Measurements from ENCODE around the gene LRRC31.

The LRRC31 gene

DNA sequence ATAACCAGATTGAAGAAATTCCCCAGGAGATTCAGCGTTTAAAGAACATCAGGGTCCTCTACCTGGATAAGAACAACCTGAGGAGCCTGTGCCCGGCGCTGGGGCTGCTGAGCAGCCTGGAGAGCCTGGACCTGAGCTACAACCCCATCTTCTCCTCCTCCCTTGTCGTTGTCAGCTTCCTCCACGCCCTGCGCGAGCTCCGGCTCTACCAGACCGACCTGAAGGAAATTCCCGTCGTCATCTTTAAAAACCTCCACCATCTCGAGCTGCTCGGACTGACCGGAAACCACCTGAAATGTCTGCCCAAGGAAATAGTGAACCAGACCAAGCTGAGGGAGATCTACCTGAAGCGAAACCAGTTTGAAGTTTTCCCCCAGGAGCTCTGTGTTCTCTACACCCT lies 47.6 kb downstream of the LRRC31 start:
- no peak overlapping the region for H3K4me3 ChIP-seq (ENCODE audit: low read length)
- DNase-seq (ENCODE audit: low read depth, low spot score) = no peak

DNA sequence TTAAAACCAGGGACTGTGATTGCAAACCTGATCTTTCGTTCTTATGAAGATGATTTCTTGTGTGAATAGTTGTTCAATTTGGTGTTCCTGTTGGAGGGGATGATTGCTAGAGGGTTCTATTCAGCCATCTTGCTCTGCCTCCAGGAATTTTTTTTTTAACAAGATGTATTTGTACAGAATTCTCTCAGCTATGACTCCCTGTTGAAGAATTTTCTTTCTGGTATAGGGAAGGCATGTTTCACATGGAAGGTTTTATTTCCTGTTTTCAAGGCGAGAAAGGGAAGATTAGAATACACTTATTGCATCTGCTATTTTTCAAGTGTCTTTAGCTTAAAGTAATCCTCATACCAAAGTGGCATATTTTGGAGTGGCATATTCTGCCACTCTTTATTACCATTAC lies 51.4 kb downstream of the LRRC31 start:
- DNase-seq (ENCODE audit: low read depth, low spot score) = no peak
- no peak overlapping the region for H3K4me3 ChIP-seq (ENCODE audit: low read length)

DNA sequence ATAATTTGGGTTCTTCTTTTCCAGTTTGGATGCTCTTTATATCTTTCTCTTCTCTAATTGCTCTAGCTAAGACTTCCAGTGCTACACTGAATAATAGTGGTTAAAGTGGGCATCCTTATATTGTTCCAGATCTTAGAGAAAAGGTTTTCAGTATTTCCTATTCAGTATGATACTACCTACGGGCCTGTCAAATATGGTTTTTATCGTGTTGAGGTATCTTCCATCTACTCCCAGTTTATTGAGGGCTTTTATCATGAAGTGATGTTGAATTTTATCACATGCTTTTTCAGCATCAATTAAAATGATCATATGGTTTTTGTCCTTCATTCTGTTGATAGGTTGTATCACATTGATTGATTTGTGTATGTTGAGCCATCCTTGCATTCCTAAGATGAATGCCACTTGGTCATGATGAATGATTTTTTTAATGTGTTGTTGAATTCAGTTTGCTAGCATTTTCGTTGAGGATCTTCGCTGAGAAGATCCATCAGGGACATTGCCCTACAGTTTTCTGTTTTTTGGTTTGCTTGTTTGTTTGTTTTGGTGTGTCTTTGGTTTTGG lies 54.1 kb downstream of the LRRC31 start:
- no peak for DNase-seq (ENCODE audit: low read depth, low spot score)
- no peak overlapping the region for H3K4me3 ChIP-seq (ENCODE audit: low read length)

DNA sequence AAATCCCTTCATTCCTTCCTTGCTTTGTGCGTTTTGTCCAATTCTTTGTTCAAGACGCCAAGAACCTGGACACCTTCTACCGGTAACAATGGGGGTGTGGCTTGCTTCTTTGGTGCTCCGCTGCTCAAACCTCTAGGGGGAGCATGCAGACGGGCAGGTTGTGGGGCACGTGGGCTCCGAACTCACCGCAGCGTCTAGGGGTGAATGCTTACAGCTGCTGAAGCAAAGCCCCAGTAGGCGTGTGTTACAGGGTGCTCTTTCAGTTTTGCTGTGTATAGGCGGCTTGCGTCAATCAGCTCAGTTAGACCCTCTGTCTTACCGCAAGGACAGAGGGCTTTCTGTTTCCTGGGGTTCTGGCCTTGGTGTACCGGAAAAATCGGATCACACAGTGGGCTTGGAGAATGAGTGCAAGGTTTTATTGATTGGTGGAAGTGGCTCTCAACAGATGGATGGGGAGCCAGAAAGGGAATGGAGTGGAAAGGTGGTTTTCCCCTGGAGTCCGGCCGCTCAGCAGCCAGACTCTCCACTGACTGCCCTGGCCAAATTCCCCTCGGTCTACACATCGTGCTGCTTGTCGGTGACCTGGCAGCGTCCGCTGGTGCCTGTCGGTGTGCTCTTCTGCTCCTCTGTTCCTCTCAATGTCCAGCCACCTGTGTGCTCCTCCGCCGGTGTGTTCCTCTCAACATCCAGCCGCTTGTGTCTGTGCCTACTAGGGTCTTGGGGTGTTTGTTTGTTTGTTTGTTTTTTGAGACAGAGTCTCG lies 55.8 kb downstream of the LRRC31 start:
- H3K4me3 ChIP-seq (ENCODE audit: low read length) = peak overlapping the region; percentile 86
- DNase-seq (ENCODE audit: low read depth, low spot score) = peak; percentile 89

DNA sequence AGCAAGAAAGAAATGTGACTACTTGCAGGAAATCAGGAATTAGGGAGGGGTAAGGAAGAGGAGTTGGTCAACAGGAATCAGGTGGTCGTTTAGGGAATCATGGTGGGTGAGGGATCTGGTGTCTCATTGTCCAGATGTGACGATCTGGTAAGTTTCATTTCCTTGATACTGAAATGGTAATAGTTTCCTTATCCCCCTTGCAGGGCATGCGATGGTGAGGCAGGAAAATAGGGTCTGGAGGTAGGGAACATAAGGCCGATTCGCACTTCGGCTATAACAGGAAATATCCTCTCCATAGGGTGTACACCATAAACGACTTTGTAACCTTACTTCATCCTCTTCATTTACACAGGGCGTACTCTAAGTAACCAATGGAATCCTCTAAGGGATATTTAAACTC lies 56.5 kb downstream of the LRRC31 start:
- peak; percentile 17 for DNase-seq (ENCODE audit: low read depth, low spot score)
- H3K4me3 ChIP-seq (ENCODE audit: low read length) = peak overlapping the region; percentile 86

DNA sequence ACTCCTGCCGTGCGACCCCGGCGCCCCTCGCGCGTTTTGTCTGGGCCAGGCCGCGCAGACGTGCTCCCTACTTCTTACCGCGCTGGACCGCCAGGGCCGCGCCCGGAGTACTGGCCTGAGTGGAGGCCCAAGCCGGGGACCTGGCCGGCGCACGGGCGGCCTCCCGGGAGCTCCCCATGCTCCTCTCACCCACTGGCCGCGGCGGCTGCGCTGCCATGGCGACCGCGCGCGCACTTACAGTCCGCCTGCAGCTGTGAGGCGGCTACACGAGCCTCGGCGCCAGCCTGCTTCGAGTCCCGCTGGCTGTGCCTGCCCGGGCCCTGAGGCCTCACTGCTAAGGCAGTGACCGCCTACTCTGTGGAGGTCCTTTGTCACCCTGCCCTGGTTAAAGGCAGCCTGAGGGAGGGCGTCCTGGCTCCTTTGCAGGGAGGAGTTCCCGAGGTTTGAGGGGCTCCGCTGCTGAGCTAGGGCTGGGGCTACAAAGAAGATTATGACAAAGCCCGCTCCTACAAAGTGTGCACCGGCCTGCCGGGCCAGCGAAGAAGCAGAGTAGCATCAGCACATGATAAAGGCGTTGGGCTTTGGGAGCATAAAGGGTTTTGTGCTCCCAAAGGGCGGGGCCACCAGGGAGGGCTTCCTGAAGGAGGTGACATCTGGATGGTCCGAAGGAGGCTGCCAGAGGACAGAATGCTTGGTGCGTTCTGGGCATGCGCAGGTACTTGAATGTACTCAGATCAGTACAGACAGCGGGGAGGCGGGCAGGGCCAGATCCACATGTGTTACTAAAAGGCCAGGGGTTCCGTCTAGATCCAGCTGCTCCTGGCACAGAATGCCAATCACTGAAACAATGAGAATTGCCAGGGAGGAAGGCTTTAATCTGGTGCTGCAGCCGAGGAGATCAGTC lies 57.2 kb downstream of the LRRC31 start, which contains the start of the genes LRRC34 and LRRIQ4:
TSS of gene LRRC34 (minus strand) at position 573 of the 904 bp plus-strand sequence. CDS start at position 217, 356 bp downstream.
TSS of gene LRRIQ4 (plus strand) at position 539 of the 904 bp plus-strand sequence. CDS start 9,052 bp downstream, outside the sequence.
- H3K4me3 ChIP-seq (ENCODE audit: low read length) = peak within 1 kb of the TSS; percentile 86
- DNase-seq (ENCODE audit: low read depth, low spot score) = peak; percentile 91

DNA sequence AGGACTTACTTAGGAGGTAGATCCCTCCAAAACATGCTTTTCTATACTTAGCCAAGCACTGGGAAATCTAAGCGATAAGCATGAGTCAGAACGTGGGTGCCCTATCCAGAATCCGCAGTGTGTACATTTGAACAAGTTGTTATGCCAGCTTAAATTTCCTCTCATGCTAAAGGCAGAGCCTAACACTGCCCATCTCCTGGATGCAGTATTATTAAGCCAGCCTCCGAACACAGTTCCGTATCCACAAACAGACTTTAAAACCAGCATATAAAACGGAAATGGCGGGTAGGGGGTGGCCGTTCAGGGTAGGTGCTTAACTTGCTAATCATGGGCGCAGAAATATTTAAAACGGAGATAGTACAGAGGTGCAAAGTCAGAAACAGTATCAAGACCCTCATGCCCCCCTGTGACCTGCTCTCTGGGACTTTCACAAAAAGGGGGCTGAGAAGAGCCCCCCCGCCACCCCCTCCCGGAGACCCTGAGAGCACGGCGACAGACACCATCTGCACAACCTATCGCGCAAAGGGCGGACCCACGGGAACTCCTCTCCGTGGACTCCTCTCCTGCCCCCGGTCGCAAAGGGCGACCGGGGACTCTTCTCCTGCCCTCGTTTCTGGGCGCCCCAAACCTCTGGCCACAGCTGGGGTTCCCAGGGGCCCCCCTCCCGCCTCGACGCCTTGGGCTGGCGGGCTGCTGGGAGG lies 58.0 kb downstream of the LRRC31 start:
- peak; percentile 41 for DNase-seq (ENCODE audit: low read depth, low spot score)

DNA sequence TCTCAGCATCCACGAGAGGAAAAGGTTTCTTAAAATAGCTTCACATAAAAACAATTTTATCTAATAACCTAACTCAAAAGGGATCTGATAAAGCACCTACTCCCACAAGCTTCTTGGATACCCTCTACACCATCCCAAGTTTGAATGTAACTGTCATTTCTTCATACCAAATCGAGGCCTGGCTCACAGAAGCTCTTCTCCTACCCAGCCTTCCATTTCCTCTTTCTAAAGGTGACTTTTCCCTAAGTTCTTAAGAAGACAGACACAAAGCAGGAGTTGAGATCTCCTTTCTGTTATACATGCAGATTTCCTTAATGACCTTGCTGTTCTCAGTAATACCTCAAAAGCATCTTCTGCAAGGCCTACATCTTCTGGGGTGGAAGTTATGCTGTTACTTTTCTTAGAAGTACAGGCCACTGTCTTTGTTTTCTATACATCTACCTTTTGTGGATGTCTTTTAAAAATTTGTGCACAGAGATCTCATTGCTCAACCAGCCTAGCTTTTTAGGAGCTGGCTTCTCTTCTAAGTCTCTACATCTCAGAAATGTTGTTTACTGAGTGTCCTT lies 60.4 kb downstream of the LRRC31 start:
- DNase-seq (ENCODE audit: low read depth, low spot score) = no peak

More for the DNA sequence above, 58.0 kb downstream of the LRRC31 start:
- H3K4me3 ChIP-seq (ENCODE audit: low read length) = peak overlapping the region; percentile 86

DNA sequence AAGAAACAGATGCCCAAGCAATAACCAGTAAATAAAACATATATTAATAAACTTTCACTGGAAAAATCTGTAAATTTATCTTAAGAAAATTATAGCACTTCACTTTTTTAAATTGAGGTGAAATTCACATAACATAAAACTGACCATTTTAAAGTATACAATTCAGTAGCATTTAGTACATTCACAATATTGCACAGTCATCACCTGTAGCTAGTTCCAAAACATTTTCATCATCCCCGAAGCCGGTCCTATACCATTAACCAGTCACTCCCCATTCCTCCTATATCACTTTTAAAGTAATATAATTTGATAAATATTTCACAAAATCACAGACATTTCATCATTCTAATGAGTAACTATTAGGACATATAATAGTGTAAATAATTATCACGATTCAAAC lies 65.1 kb downstream of the LRRC31 start:
- DNase-seq (ENCODE audit: low read depth, low spot score) = no peak
- no peak overlapping the region for H3K4me3 ChIP-seq (ENCODE audit: low read length)

More for the DNA sequence above, 60.4 kb downstream of the LRRC31 start:
- H3K4me3 ChIP-seq (ENCODE audit: low read length) = no peak overlapping the region

DNA sequence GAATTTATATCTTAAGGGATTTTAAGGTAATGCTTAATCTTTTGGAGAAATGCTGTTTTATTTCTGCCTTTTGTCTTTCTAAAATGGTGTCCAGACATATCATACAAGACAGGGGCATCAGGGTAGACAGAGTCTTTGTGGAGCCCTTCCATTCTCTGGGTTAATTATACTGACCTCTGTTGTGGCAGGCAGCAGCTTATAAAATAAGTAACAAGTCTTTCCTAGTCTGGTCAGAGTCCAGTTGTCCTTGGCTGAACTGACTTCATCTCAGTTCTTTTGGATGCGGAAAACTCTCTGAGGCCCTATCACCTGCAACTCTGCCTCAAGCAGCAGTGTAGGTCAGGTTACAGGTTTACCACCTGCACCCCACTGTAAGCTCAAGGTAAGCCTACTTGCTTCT lies 77.4 kb downstream of the LRRC31 start:
- no peak overlapping the region for H3K4me3 ChIP-seq (ENCODE audit: low read length)
- DNase-seq (ENCODE audit: low read depth, low spot score) = no peak

DNA sequence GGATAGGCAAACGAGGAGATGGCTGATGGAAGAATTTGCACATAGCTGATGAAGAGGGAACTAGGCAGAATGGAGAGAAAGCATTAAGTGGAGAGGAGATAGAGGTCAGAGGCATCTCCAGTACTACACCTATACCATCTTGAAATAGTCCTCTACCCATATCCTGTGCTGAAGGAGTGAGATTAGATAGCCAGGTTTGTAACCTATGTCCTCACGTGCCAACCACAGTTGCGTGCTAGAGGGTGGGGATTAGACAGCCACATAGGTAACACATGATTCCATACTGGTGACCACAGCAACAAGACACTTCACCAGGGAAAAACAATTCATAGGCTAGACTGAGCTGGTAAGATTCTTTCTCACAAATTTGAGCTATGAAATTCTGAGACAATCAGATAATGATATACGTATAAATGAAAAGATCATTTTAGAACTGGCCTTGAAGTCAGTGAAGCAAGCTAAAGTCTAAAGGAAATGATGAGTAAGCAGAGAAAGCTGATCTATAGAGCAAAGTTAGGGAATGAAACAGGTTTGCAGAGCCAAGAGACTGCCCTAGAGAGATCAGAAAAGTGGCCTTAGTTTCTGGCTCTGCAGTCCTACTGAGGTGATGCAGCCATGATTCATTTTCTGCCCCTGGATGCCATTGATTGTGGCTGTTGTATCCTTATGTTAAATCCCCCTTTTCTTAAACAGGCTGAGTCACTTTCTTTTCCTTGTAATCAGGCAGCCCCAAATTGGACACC lies 78.9 kb downstream of the LRRC31 start:
- H3K4me3 ChIP-seq (ENCODE audit: low read length) = no peak overlapping the region
- no peak for DNase-seq (ENCODE audit: low read depth, low spot score)

DNA sequence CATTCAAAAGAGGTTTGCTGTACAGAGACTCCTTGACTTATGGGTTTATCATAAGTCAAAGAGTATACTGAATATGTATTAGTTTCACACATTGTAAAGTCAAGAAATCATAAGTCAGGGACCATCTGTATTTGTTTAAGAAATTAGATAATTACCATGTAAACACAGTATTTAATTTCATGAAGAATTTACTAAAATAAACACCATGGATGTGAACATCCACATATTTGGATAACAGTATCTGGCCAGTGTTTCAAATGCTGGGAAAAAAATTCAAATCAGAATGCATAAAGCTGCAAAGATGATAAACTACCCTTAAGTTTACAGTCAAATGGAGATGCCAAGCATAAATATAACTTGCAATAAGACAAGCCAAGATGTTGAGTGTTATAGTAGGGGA lies 79.5 kb downstream of the LRRC31 start:
- DNase-seq (ENCODE audit: low read depth, low spot score) = no peak
- H3K4me3 ChIP-seq (ENCODE audit: low read length) = no peak overlapping the region

All from Jurkat, Clone E6-1 (cell line).